ENCODE data around the gene FLRT3. TPM values are rescaled to one million over a fixed set of nuclear protein-coding genes. Genes with fewer than 3 reads are reported as not detected.
A peak's percentile ranks its signal among the peaks of the same experiment; 100 is the strongest.

The FLRT3 gene
- total RNA-seq, 4 donors from 2014 or later = 0.42 to 1.3 (median 0.90) TPM

DNA sequence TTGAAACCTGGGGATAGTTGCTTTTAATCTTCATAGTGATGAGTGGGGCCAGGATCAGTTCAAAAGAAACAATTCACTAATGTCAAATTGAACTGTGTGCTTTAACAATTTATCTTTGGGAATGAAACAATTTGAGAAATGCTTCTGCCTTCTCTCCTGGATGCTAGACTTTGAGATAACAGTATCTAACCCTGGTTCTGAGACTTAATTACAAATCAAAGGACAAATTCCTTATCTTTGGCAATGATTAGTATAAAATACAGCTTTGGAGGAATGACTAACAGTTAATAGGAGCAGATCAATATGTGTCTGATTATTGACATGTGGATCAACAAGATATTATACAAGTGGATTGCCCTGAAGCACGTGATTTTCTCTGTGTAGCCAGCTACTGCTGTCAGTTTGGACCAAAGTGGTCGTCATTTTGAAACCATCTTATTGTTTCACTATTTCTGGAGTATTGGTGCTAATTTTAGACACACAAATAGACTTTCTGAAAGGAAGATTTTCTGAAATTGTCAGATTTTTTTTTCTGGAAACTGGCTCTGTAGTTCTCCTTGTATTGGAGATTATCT lies 6.2 kb upstream of the FLRT3 start:
- Histone ChIP-seq H3K27me3 (no peaks in the 10 kb centered on the region), H3K27ac (replicated peaks in 1 of 4) (no peak overlapping the region), H3K4me3 (no peak overlapping the region), H3K9me3 (no peaks in the 10 kb centered on the region), H3K4me1 (no peaks in the 10 kb centered on the region), H3K36me3 (no peaks in the 10 kb centered on the region)
- TF ChIP-seq POLR2A (IDR thresholded peaks at IDR 0.05; ENCODE audit: low read depth) = no peak
- no peak for TF ChIP-seq POLR2AphosphoS5 (IDR thresholded peaks at IDR 0.05)
- TF ChIP-seq CTCF (IDR thresholded peaks at IDR 0.05) = no peak
- no peak for TF ChIP-seq EP300 (IDR thresholded peaks at IDR 0.05)
- 87% methylated on average over 2 of the region's 2 CpGs for WGBS
- no peak for DNase-seq (ENCODE audit: extremely low spot score)
- intact Hi-C loops (cut with DNase I) = no loop called here

DNA sequence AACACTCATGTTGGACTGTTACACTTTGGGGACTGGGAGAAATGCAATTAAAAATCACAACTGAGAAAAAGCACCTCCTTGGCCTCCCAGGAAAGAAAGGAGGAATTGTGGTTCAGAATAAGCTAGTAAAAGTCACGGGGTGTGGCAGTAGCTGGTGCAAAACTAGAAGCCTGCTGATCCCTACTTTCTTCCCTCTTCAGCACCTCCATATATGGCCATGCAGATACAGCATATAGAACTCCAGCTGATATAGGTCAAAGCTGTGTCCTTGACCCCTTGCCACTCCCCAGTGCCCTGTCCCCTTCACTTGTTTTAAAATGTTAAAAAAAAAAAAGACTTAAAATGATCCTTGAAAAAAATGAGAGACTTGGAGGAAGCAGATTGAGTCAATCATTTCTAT lies 5.5 kb upstream of the FLRT3 start:
- TF ChIP-seq CTCF (IDR thresholded peaks at IDR 0.05) (no peak), POLR2AphosphoS5 (IDR thresholded peaks at IDR 0.05) (no peak), POLR2A (IDR thresholded peaks at IDR 0.05; ENCODE audit: low read depth) (no peak), EP300 (IDR thresholded peaks at IDR 0.05) (no peak)
- Histone ChIP-seq H3K4me3 (no peak overlapping the region), H3K27ac (replicated peaks in 1 of 4) (no peak overlapping the region), H3K9me3 (no peaks in the 10 kb centered on the region), H3K36me3 (no peaks in the 10 kb centered on the region), H3K27me3 (no peaks in the 10 kb centered on the region), H3K4me1 (no peaks in the 10 kb centered on the region)
- 88% methylated on average over 1 of the region's 1 CpG for WGBS
- DNase-seq (ENCODE audit: extremely low spot score) = no peak
- intact Hi-C loops (cut with DNase I) = no loop called here

- no peak for DNase-seq (ENCODE audit: extremely low spot score)
- H3K4me3 ChIP-seq = no peak overlapping the region
- 68% methylated on average over 4 of the region's 4 CpGs for WGBS
- intact Hi-C loops (cut with DNase I) = no loop called here
- peaks cover 0 to 9% (median 3%) of the 10 kb centered on the region in 4 donors for H3K4me1 ChIP-seq
- TF ChIP-seq CTCF (IDR thresholded peaks at IDR 0.05) = no peak
- TF ChIP-seq POLR2AphosphoS5 (IDR thresholded peaks at IDR 0.05) = no peak
- TF ChIP-seq POLR2A (IDR thresholded peaks at IDR 0.05; ENCODE audit: low read depth) = no peak
- TF ChIP-seq EP300 (IDR thresholded peaks at IDR 0.05) = no peak
- H3K27ac ChIP-seq (replicated peaks in 1 of 4) = no peak overlapping the region
- H3K36me3 ChIP-seq = no peaks in the 10 kb centered on the region
- H3K27me3 ChIP-seq = no peaks in the 10 kb centered on the region
- no peaks in the 10 kb centered on the region for H3K9me3 ChIP-seq
Measured at GRCh38 chr20:14341801-14342200, 4.4 kb upstream of the FLRT3 start.

DNA sequence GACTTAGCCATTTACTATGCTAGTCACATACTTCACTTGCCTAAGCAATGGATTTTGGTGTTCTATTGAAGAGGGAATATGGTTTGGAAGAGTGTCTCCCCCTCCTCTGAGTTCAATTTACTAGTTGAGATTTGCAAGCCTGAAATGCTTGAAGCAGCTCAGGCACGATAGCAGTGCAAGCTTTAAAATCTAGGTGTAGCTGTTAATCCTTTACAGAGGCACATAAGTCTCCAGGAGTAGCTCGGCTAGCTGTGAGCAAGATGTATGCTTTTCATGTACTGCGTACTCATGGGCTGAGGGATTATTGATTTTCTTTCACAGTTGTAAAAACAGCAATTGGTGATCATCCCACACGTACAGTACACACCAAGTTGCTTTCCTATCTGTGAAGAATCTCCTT lies 726 bp downstream of the FLRT3 start:
- no peak for DNase-seq (ENCODE audit: extremely low spot score)
- Histone ChIP-seq H3K4me3 (peak overlapping the region; percentile 48 to 61 (median 52)), H3K36me3 (no peaks in the 10 kb centered on the region), H3K27ac (replicated peaks in 1 of 4) (peak overlapping the region; percentile 58 to 71 (median 60)), H3K9me3 (no peaks in the 10 kb centered on the region), H3K4me1 (peaks cover 3 to 14% (median 8%) of the 10 kb centered on the region in 4 donors), H3K27me3 (no peaks in the 10 kb centered on the region)
- 11% methylated on average over 4 of the region's 4 CpGs for WGBS
- TF ChIP-seq CTCF (IDR thresholded peaks at IDR 0.05) (no peak), EP300 (IDR thresholded peaks at IDR 0.05) (no peak), POLR2A (IDR thresholded peaks at IDR 0.05; ENCODE audit: low read depth) (no peak), POLR2AphosphoS5 (IDR thresholded peaks at IDR 0.05) (no peak)
- intact Hi-C loops (cut with DNase I) = no loop called here

DNA sequence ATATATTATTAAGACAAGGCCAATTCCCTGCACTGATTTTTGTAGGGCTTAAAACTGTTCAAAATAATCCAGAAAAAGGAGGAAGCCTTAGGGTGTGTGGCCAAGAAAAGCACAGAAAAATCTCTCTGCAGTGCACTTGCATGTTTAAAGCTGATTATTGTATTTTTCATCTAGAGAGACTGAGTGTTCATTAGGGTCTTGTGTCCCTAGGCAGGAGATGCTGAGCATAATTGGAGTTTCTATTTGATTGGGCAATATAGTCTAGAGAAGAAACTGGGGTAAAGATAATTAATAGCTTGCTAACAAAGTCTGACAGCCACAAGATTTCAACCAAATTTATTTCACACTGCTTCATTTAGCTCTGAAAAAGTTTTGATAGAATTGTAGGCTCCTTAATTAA lies 2.4 kb downstream of the FLRT3 start:
- Histone ChIP-seq H3K4me1 (peaks cover 3 to 14% (median 8%) of the 10 kb centered on the region in 4 donors), H3K27ac (replicated peaks in 1 of 4) (no peak overlapping the region), H3K4me3 (peak overlapping the region in 1 of 4 donors; percentile 1), H3K9me3 (no peaks in the 10 kb centered on the region), H3K36me3 (no peaks in the 10 kb centered on the region), H3K27me3 (no peaks in the 10 kb centered on the region)
- TF ChIP-seq POLR2AphosphoS5 (IDR thresholded peaks at IDR 0.05) = no peak
- no peak for DNase-seq (ENCODE audit: extremely low spot score)
- intact Hi-C loops (cut with DNase I) = no loop called here

All from esophagus muscularis mucosa (tissue), 4 donors.